ENCODE results near the gene MBD3.

- TF ChIP-seq CTCF (IDR thresholded peaks at IDR 0.05; ENCODE audit: low read length) (no peak), EZH2 (IDR thresholded peaks at IDR 0.05; ENCODE audit: borderline replicate concordance, low read length) (no peak)
Observed at GRCh38 chr19:1577929-1578618, 14.6 kb downstream of the MBD3 start.

Data from OCI-LY1 (cell line).